Loucy (cell line): Measurements from ENCODE around the gene CEP85L.

Source experiments
- CTCF ChIP-seq: fragments of 200-600 bp; sonication (generic); conservative IDR thresholded peaks from 2 replicates; pipeline ENCODE4 v1.5.1; 2014; ENCODE audit warnings: mild to moderate bottlenecking, antibody characterized with exemption, low read length
- EZH2phosphoT487 ChIP-seq: fragments of 200-600 bp; IDR thresholded peaks from 2 replicates; pipeline ENCODE4 v1.6.1; 2018; ENCODE audit warnings: antibody characterized with exemption, mild to moderate bottlenecking, moderate library complexity, borderline replicate concordance

- TF ChIP-seq CTCF: no peak
- no peak for TF ChIP-seq EZH2phosphoT487
These were observed 20.5 kb downstream of the CEP85L start for GRCh38 chr6:118630923-118631322.
